H1 (cell line): Measurements from ENCODE around the gene UBE2E2. TPM values are rescaled to one million over a fixed set of nuclear protein-coding genes. Genes with fewer than 3 reads are reported as not detected.

Experiments
- BCL11A ChIP-seq, 2 experiments: IDR thresholded peaks; one replicate each; pipeline ENCODE4 v1.6.1; 2011; ENCODE audit warnings: low read depth in 2 of 2, low read length in 2 of 2, mild to moderate bottlenecking in 2 of 2
- GABPA ChIP-seq: IDR thresholded peaks from 2 replicates; pipeline ENCODE4 v1.6.1; 2011; ENCODE audit warnings: mild to moderate bottlenecking, low read length, moderate library complexity, borderline replicate concordance; ENCODE audit not compliant: insufficient read depth
- MAFK ChIP-seq: IDR thresholded peaks from 2 replicates; pipeline ENCODE4 v1.6.1; 2012; ENCODE audit warnings: low read depth, mild to moderate bottlenecking, improper control_type of control experiment, low read length
- SIX5 ChIP-seq: IDR thresholded peaks from 2 replicates; pipeline ENCODE4 v1.6.1; 2011; ENCODE audit warnings: mild to moderate bottlenecking, low read depth, low read length
- SP4 ChIP-seq: IDR thresholded peaks from 2 replicates; pipeline ENCODE4 v1.6.1; 2012; ENCODE audit warnings: low read length, inconsistent platforms
- SRF ChIP-seq: IDR thresholded peaks from 2 replicates; pipeline ENCODE4 v1.6.1; 2011; ENCODE audit warnings: mild to moderate bottlenecking, low read depth, low read length, moderate library complexity
- polyA plus RNA-seq, 7 experiments: library from polyadenylated mRNA; depleted of rRNA in 3 of 7; stranded (reverse) in 5 of 7; unstranded in 2 of 7; fragments of >200 nt in 5 of 7; fragments of 200-250 nt in 2 of 7; gene quantifications; 1 replicate in 5 of 7; 2 replicates in 1 of 7; 4 replicates in 1 of 7; pipeline versions ENCODE4 v1.2.1 to v1.2.3, GENCODE V29; 2011 to 2013; ENCODE audit warnings: missing spikeins in 2 of 7, mixed read lengths in 2 of 7
- total RNA-seq: library from RNA; stranded (reverse); fragmentation: NEBNext Ultra II Directional; extraction: Animal tissue kit (Norgen Biotek cat#: 25700); gene quantifications from 2 replicates; pipeline ENCODE4 v1.2.1, GENCODE V29; 2021
- TF ChIP-seq, protein P1 (sequence below): IDR thresholded peaks from 2 replicates; pipeline ENCODE4 v1.6.1; 2012; ENCODE audit warnings: low read length, inconsistent platforms

UBE2E2 gene
- total and polyA plus RNA-seq, 2 of the 8 experiments (the other 6 are each of a cell fraction or from before 2014, with no cell fraction given): 57.6 to 70.6 TPM

DNA sequence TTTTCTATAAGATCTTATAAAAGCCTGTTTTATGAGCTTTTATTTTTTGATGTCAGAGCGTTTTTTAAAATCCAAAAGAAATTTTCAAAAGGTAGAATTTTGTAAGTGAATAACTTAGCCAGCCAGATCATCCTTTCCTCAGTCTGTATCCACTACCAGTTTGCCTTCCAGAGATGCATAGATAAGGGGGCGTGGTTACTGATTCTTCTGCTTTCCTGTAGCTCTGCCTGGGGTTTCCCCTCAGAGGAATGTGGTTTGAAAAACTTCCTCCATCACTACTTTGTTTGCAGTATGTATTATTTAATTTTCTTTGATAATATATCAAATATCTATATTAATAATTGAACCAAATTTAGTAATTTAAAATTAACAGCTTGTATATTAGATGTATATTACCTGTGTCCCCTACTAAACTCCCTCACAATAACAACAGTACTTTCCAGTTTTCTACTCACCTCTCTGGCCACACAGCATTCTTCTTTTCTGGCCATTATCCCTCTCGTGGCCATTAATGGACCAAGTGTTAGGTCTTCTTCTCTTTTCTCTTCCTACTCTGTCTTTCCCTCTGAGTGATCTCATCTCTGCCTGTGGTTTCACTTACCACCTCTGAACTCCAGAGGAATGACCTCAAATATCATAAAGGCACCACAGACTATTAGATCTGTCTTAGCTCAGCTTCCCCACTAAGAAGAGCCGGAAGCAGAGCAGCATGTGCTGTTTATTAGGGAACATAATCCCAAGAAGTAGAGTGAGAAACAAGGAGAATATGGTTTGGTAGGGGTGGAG is 239.7 kb downstream of the UBE2E2 start (continued):
- TF ChIP-seq GABPA (no peak), SRF (no peak), SIX5 (no peak), SP4 (no peak), MAFK (no peak), BCL11A (IDR thresholded peaks at IDR 0.05; ENCODE audit: low read depth in 2 of 2, low read length in 2 of 2) (no peak)
- TF ChIP-seq, protein P1, sequence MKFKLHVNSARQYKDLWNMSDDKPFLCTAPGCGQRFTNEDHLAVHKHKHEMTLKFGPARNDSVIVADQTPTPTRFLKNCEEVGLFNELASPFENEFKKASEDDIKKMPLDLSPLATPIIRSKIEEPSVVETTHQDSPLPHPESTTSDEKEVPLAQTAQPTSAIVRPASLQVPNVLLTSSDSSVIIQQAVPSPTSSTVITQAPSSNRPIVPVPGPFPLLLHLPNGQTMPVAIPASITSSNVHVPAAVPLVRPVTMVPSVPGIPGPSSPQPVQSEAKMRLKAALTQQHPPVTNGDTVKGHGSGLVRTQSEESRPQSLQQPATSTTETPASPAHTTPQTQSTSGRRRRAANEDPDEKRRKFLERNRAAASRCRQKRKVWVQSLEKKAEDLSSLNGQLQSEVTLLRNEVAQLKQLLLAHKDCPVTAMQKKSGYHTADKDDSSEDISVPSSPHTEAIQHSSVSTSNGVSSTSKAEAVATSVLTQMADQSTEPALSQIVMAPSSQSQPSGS: no peak
